Keratinocyte (primary cell): Measurements from ENCODE around the gene TOE1. TPM values are rescaled to one million over a fixed set of nuclear protein-coding genes. Genes with fewer than 3 reads are reported as not detected.

Experiments used
- DNase-seq: peaks from one replicate; pipeline ENCODE4 v3.0.0-alpha.2; 2011; ENCODE audit warnings: low read depth, missing footprints, low spot score
- FAIRE-seq: peaks from 2 replicates; lab custom pipeline; 2011; peaks lifted over from hg19 to GRCh38; lab: Jason Lieb, UNC
- H2AFZ ChIP-seq: 2 replicates; pipeline ENCODE4 v1.6.0; 2012; ENCODE audit warnings: low read length, control low read depth, inconsistent platforms; ENCODE audit not compliant: control insufficient read depth
- H3K27ac ChIP-seq: 2 replicates; pipeline ENCODE4 v1.5.1; 2011; ENCODE audit warnings: low read length; ENCODE audit not compliant: control insufficient read depth, insufficient read depth
- H3K27me3 ChIP-seq: 3 replicates; pipeline ENCODE4 v1.6.0; 2011; ENCODE audit warnings: low read length; ENCODE audit not compliant: control insufficient read depth, insufficient read depth; ENCODE audit errors: extremely low read depth
- H3K36me3 ChIP-seq, 2 experiments: 2 replicates in 1 of 2; 3 replicates in 1 of 2; pipeline ENCODE4 v1.5.1; 2011; ENCODE audit warnings: low read length in 2 of 2, mild to moderate bottlenecking in 1 of 2; ENCODE audit not compliant: control insufficient read depth in 2 of 2, insufficient read depth in 2 of 2; ENCODE audit errors: extremely low read depth in 1 of 2
- H3K4me1 ChIP-seq: 3 replicates; pipeline ENCODE4 v1.5.1; 2011; ENCODE audit warnings: low read length; ENCODE audit not compliant: control insufficient read depth, insufficient read depth; ENCODE audit errors: extremely low read depth
- H3K4me2 ChIP-seq: 3 replicates; pipeline ENCODE4 v1.6.0; 2011; ENCODE audit warnings: low read depth, low read length; ENCODE audit not compliant: control insufficient read depth, insufficient read depth; ENCODE audit errors: extremely low read depth
- H3K4me3 ChIP-seq, 3 experiments: fragments of 200-600 bp in 1 of 3; sonication (generic) in 1 of 3; 2 replicates in 2 of 3; 3 replicates in 1 of 3; pipeline ENCODE4 v1.5.1; 2011 to 2016; ENCODE audit warnings: low read length in 3 of 3, mild to moderate bottlenecking in 3 of 3, control low read depth in 2 of 3, inconsistent platforms in 1 of 3, low read depth in 1 of 3, mixed read lengths in 1 of 3, mixed run types in 1 of 3, moderate library complexity in 1 of 3; ENCODE audit not compliant: control insufficient read depth in 2 of 3, insufficient read depth in 2 of 3; ENCODE audit errors: extremely low read depth in 1 of 3
- H3K79me2 ChIP-seq: 2 replicates; pipeline ENCODE4 v1.6.0; 2012; ENCODE audit warnings: low read length; ENCODE audit not compliant: control insufficient read depth, insufficient read depth
- H3K9ac ChIP-seq: 3 replicates; pipeline ENCODE4 v1.6.0; 2011; ENCODE audit warnings: low read length; ENCODE audit not compliant: control insufficient read depth, insufficient read depth; ENCODE audit errors: extremely low read depth
- H3K9me1 ChIP-seq: 3 replicates; pipeline ENCODE4 v1.6.0; 2011; ENCODE audit warnings: low read length; ENCODE audit not compliant: control insufficient read depth, insufficient read depth; ENCODE audit errors: extremely low read depth
- H3K9me3 ChIP-seq: 2 replicates; pipeline ENCODE4 v1.5.1; 2012; ENCODE audit warnings: low read depth, low read length; ENCODE audit not compliant: control insufficient read depth
- H4K20me1 ChIP-seq: 3 replicates; pipeline ENCODE4 v1.6.0; 2011; ENCODE audit warnings: low read length; ENCODE audit not compliant: control insufficient read depth, insufficient read depth; ENCODE audit errors: extremely low read depth
- CTCF ChIP-seq, 3 experiments: IDR thresholded peaks in 1 of 3; conservative IDR thresholded peaks in 1 of 3; optimal IDR thresholded peaks in 1 of 3; 2 replicates in 2 of 3; 3 replicates in 1 of 3; pipeline versions ENCODE3 to v1.5.1; 2011; ENCODE audit warnings: low read length in 3 of 3, mild to moderate bottlenecking in 3 of 3, moderate library complexity in 2 of 3, control low read depth in 1 of 3, inconsistent platforms in 1 of 3; ENCODE audit not compliant: insufficient read depth in 2 of 3; ENCODE audit errors: extremely low read depth in 1 of 3
- EZH2 ChIP-seq: IDR thresholded peaks from one replicate; pipeline ENCODE4 v1.6.1; 2012; ENCODE audit warnings: inconsistent platforms, mild to moderate bottlenecking, low read length, moderate library complexity
- dilution Hi-C: fragments of 300-500 bp; cut with MboI; formaldehyde crosslinking; loops from one replicate; pipeline ENCODE4 v1.7.0; 2020; ENCODE audit warnings: low sequenced_read_pairs; ENCODE audit not compliant: extremely low pct_ligation_motif_present
- polyA plus RNA-seq, 5 experiments: library from polyadenylated mRNA; depleted of rRNA in 3 of 5; stranded (reverse) in 3 of 5; stranded (forward) in 1 of 5; unstranded in 1 of 5; fragments of >200 nt; gene quantifications; 1 replicate in 1 of 5; 2 replicates in 3 of 5; 3 replicates in 1 of 5; pipeline versions ENCODE4 v1.2.1 to v1.2.3, GENCODE V29; 2011 to 2012; ENCODE audit warnings: missing spikeins in 2 of 5, low read depth in 1 of 5, low replicate concordance in 1 of 5

TOE1 gene
- polyA plus RNA-seq, 1 donor (not counting 4 experiments of a cell fraction or from before 2014, with no cell fraction given), result 12.1 TPM

DNA sequence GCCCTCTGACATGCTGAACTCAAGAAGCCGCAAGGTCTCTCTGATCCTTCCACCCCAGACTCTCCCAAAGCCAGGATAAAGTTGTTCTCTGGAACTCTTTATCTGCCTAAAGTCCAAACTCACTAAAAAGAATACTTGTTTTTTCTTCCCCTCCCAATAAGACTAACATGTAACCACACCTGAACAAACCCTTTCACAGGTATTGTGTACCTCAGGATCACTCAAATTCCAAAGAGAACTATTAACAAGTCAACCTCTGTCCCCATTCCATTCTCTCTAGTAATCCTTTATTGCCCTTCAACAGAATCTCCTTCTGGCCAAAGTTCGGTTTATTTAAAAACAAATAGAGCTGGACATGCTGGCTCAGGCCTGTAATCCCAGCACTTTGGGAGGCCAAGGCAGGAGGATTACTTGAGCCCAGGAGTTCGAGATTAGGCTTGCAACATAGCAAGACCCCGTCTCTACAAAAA is 4.1 kb upstream of the TOE1 start:
- FAIRE-seq (no peak), DNase-seq (no peak)
- H3K4me3 ChIP-seq, result no peak overlapping the region
- H3K27ac ChIP-seq, result no peak overlapping the region
- H3K4me2 ChIP-seq, result no peak overlapping the region
- no peaks in the 10 kb centered on the region for H3K9me1 ChIP-seq
- dilution Hi-C loops, result no loop called here
- TF ChIP-seq EZH2 (no peak), CTCF (optimal IDR thresholded peaks at IDR 0.05 in 1 of 3, IDR thresholded peaks at IDR 0.05 in 1 of 3, conservative IDR thresholded peaks at IDR 0.05 in 1 of 3; ENCODE audit: extremely low read depth in 1 of 3, insufficient read depth in 2 of 3, low read length in 3 of 3) (no peak)
- no peaks in the 10 kb centered on the region for H4K20me1 ChIP-seq
- H3K4me1 ChIP-seq, result peaks cover 7% of the 10 kb centered on the region
- H2AFZ ChIP-seq, result no peak overlapping the region
- H3K27me3 ChIP-seq, result no peaks in the 10 kb centered on the region
- H3K36me3 ChIP-seq, result peaks cover 0 to 6% of the 10 kb centered on the region in 2 experiments
- H3K79me2 ChIP-seq, result peaks cover 7% of the 10 kb centered on the region
- no peaks in the 10 kb centered on the region for H3K9me3 ChIP-seq
- no peak overlapping the region for H3K9ac ChIP-seq

DNA sequence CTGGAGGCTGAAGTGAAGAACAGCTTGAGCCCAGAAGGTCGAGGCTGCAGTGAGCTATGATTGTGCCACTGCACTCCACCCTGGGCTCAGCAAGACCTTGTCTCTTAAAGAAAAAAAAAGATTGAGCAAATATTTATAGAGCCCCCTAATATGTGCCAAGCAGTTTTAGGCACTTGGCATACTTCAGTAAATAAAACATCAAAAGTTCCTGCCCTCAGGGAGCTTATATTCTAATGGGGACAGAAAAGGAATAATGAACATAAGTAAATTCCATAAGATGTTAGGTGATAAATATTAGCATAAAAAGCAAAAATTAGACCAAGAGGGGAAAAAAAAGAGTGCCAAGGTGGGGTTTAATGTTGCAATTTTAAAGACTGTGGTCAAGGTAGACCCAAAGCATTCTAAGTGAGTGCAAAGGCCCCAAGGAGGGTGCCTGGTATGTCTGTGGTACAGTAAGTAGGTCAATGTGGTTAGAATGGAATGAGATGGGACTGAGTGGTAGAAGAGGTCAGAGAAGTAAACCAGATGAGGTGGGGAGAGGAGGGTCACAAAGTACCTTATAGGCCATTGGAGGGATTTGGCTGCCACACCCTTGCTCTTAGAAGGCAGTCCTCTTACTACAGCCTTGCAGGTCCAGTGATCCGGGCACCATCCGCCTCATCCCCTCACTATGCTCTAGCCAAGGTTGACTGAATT is 2.2 kb upstream of the TOE1 start:
- FAIRE-seq (no peak), DNase-seq (no peak)
- Histone ChIP-seq H3K36me3 (peaks cover 9 to 11% of the 10 kb centered on the region in 2 experiments), H3K9me3 (no peaks in the 10 kb centered on the region), H3K4me1 (peaks cover 15% of the 10 kb centered on the region), H3K79me2 (peaks cover 16% of the 10 kb centered on the region), H3K9ac (no peak overlapping the region), H3K9me1 (no peaks in the 10 kb centered on the region), H3K4me2 (no peak overlapping the region), H4K20me1 (no peaks in the 10 kb centered on the region), H2AFZ (no peak overlapping the region), H3K27me3 (no peaks in the 10 kb centered on the region), H3K4me3 (no peak overlapping the region), H3K27ac (no peak overlapping the region)
- dilution Hi-C loops, result no loop called here
- TF ChIP-seq EZH2 (no peak), CTCF (optimal IDR thresholded peaks at IDR 0.05 in 1 of 3, IDR thresholded peaks at IDR 0.05 in 1 of 3, conservative IDR thresholded peaks at IDR 0.05 in 1 of 3; ENCODE audit: extremely low read depth in 1 of 3, insufficient read depth in 2 of 3, low read length in 3 of 3) (no peak)
